ENCODE results near the gene TBCD.

DNA sequence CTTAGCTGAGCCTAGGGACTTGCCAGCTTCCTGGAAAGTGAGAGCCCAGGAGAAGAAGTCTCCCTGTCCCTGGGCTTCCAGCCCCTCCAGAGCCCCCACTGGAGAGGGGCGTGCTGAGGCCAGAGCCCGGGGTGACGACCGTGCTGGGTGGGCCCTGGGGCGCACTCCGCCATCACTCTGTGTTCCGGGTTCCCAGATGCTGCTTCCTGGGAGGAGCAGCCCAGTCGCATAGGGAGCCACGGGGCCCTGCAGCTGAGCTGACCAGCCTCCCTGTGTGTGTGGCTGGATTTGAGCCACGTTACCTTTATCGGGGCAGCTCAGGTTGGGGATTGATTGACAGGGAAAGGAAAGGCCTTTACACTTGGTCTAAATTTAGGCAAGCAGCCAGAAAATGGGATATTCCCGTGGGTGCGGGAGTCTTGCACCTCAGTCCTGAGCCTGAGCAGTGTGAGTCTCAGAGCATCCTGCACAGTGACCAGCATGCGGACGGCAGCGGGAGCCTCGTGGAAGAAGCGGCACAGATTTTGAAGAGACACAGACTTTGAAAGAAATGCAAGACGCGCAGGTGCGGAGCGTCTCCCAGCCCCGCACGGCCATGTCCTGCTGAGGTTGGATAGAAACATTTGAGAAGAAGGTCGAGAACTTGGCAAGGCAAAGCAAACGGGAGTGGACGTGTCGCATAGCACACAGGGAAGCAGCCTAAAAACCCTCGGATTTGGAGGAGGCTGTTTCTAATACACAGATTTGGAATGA is 139.2 kb downstream of the TBCD start:
- TF ChIP-seq SMC3 (IDR thresholded peaks at IDR 0.05) (no peak), KDM5A (IDR thresholded peaks at IDR 0.05) (no peak), CHD4 (IDR thresholded peaks at IDR 0.05; ENCODE audit: borderline replicate concordance) (no peak), EHMT2 (IDR thresholded peaks at IDR 0.05; ENCODE audit: low read depth) (no peak), ZFP36 (IDR thresholded peaks at IDR 0.05; ENCODE audit: borderline replicate concordance, partially characterized antibody) (no peak), RAD21 (conservative IDR thresholded peaks at IDR 0.05 in 1 of 2, IDR thresholded peaks at IDR 0.05 in 1 of 2) (no peak), ESRRA (IDR thresholded peaks at IDR 0.05; ENCODE audit: borderline replicate concordance, low read length) (no peak), CEBPB (IDR thresholded peaks at IDR 0.05) (no peak)
- TF ChIP-seq, protein P1, sequence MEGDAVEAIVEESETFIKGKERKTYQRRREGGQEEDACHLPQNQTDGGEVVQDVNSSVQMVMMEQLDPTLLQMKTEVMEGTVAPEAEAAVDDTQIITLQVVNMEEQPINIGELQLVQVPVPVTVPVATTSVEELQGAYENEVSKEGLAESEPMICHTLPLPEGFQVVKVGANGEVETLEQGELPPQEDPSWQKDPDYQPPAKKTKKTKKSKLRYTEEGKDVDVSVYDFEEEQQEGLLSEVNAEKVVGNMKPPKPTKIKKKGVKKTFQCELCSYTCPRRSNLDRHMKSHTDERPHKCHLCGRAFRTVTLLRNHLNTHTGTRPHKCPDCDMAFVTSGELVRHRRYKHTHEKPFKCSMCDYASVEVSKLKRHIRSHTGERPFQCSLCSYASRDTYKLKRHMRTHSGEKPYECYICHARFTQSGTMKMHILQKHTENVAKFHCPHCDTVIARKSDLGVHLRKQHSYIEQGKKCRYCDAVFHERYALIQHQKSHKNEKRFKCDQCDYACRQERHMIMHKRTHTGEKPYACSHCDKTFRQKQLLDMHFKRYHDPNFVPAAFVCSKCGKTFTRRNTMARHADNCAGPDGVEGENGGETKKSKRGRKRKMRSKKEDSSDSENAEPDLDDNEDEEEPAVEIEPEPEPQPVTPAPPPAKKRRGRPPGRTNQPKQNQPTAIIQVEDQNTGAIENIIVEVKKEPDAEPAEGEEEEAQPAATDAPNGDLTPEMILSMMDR (IDR thresholded peaks at IDR 0.05): no peak
- TF ChIP-seq, protein P2, sequence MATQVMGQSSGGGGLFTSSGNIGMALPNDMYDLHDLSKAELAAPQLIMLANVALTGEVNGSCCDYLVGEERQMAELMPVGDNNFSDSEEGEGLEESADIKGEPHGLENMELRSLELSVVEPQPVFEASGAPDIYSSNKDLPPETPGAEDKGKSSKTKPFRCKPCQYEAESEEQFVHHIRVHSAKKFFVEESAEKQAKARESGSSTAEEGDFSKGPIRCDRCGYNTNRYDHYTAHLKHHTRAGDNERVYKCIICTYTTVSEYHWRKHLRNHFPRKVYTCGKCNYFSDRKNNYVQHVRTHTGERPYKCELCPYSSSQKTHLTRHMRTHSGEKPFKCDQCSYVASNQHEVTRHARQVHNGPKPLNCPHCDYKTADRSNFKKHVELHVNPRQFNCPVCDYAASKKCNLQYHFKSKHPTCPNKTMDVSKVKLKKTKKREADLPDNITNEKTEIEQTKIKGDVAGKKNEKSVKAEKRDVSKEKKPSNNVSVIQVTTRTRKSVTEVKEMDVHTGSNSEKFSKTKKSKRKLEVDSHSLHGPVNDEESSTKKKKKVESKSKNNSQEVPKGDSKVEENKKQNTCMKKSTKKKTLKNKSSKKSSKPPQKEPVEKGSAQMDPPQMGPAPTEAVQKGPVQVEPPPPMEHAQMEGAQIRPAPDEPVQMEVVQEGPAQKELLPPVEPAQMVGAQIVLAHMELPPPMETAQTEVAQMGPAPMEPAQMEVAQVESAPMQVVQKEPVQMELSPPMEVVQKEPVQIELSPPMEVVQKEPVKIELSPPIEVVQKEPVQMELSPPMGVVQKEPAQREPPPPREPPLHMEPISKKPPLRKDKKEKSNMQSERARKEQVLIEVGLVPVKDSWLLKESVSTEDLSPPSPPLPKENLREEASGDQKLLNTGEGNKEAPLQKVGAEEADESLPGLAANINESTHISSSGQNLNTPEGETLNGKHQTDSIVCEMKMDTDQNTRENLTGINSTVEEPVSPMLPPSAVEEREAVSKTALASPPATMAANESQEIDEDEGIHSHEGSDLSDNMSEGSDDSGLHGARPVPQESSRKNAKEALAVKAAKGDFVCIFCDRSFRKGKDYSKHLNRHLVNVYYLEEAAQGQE (IDR thresholded peaks at IDR 0.05): no peak
- TF ChIP-seq, protein P3, sequence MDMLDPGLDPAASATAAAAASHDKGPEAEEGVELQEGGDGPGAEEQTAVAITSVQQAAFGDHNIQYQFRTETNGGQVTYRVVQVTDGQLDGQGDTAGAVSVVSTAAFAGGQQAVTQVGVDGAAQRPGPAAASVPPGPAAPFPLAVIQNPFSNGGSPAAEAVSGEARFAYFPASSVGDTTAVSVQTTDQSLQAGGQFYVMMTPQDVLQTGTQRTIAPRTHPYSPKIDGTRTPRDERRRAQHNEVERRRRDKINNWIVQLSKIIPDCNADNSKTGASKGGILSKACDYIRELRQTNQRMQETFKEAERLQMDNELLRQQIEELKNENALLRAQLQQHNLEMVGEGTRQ (IDR thresholded peaks at IDR 0.05): no peak
- TF ChIP-seq, protein P4, sequence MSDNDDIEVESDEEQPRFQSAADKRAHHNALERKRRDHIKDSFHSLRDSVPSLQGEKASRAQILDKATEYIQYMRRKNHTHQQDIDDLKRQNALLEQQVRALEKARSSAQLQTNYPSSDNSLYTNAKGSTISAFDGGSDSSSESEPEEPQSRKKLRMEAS (IDR thresholded peaks at IDR 0.05): no peak
